ENCODE data around the gene SLC66A2. TPM values are rescaled to one million over a fixed set of nuclear protein-coding genes. Genes with fewer than 3 reads are reported as not detected.

The SLC66A2 gene
- total RNA-seq, 4 donors from 2014 or later = 56.5 to 183 (median 92.9) TPM

DNA sequence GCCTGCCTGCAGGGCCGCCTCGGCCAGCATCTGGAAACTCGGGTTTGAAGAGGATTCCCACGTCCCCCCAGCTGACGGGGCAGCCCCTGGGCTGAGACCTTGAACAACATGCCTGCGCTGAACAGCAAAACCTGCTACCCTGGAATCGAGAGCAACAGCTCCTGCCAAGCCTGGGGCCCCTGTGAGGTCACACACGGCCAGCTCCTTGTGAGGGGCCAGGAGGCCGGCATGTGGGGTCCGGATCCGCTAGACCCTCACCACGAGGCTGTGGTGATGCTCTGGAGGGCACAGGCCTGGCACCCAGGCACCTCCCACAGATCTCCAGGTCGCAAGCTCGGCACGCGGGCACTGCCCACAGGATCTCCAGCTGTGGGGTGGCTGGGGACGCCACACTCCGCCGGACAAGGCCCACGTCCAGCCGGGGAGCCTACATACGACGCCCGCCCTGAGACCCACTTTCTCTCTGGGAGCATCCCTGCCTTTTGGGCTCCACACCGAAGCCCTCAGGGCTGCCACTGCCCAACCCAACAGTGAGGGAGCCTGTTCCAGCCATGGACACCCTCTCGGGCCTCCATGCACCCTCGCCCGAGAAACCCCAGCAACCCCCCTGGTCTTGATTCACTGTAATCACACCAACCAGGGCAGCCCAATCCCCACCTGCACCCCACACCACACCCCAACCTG is 34.1 kb downstream of the SLC66A2 start:
- TF ChIP-seq POLR2A (IDR thresholded peaks at IDR 0.05) (no peak), EP300 (IDR thresholded peaks at IDR 0.05; ENCODE audit: low read depth) (no peak), POLR2AphosphoS5 (IDR thresholded peaks at IDR 0.05) (no peak), CTCF (IDR thresholded peaks at IDR 0.05) (no peak)
- intact Hi-C loops (cut with DNase I; ENCODE audit: low total_unique reads) = no loop called here
- Histone ChIP-seq H3K4me1 (no peaks in the 10 kb centered on the region), H3K9me3 (no peaks in the 10 kb centered on the region), H3K4me3 (no peak overlapping the region), H3K27me3 (no peaks in the 10 kb centered on the region), H3K36me3 (peaks cover 0 to 20% (median 5%) of the 10 kb centered on the region in 4 donors), H3K27ac (no peak overlapping the region)
- DNase-seq = peak; percentile 3
- WGBS, 2 donors (ENCODE audit: low coverage in 1 of 2) = 98% methylated on average over 7 to 28 of the region's 28 CpGs
- in situ Hi-C loops (cut with MboI; ENCODE audit: low pct_ligation_motif_present in 1 of 4, low pct_unique_long_range_greater_than_20kb in 1 of 4, low sequenced_read_pairs in 3 of 4) = no loop called here

DNA sequence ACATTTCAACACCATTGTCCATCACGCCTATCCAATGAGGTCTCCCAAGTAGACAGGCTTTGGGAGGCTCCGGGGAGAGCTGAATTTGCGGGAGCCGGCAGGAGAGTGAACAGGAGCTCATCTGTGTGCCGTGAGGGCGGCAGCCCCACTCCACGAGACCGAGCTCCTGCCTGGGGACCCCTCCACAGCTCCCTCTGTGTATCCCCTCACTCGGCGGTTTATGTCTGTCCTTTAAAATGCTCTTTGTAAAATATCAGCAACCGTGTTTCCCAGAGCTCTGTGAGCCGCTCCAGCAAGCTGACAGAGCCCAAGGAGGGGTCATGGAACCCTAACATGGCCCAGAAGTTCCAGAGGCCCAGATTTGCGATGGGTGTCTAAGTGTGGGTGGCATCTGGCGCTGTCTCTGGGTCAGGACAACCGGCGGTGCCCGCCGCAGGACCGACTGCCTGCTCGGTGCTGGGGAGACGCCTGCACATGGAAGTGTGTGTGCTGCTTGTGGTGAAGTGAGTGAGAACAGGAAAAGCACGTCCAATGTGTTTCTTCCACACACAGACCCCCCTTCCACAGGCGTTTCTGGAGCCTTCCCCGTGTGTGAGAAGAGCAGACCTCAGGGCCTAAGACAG is 34.8 kb downstream of the SLC66A2 start:
- no peak overlapping the region for H3K4me3 ChIP-seq
- H3K4me1 ChIP-seq = no peaks in the 10 kb centered on the region
- TF ChIP-seq POLR2AphosphoS5 (IDR thresholded peaks at IDR 0.05) (no peak), EP300 (IDR thresholded peaks at IDR 0.05; ENCODE audit: low read depth) (no peak), POLR2A (IDR thresholded peaks at IDR 0.05) (no peak), CTCF (IDR thresholded peaks at IDR 0.05) (no peak)
- in situ Hi-C loops (cut with MboI; ENCODE audit: low pct_ligation_motif_present in 1 of 4, low pct_unique_long_range_greater_than_20kb in 1 of 4, low sequenced_read_pairs in 3 of 4) = no loop called here
- WGBS, 2 donors (ENCODE audit: low coverage in 1 of 2) = 99 to 100% methylated on average over 1 to 24 of the region's 24 CpGs
- intact Hi-C loops (cut with DNase I; ENCODE audit: low total_unique reads) = no loop called here
- no peaks in the 10 kb centered on the region for H3K9me3 ChIP-seq
- H3K27me3 ChIP-seq = no peaks in the 10 kb centered on the region
- no peak overlapping the region for H3K27ac ChIP-seq
- H3K36me3 ChIP-seq = peaks cover 0 to 20% (median 5%) of the 10 kb centered on the region in 4 donors
- DNase-seq = no peak

- in situ Hi-C loops (cut with MboI; ENCODE audit: low pct_ligation_motif_present in 1 of 4, low pct_unique_long_range_greater_than_20kb in 1 of 4, low sequenced_read_pairs in 3 of 4) = no loop called here
- WGBS, 2 donors (ENCODE audit: low coverage in 1 of 2) = 72% methylated on average over 26 of the region's 26 CpGs; no CpG with 5 or more reads in 1 of the 2 donors
- DNase-seq = no peak
- no peaks in the 10 kb centered on the region for H3K27me3 ChIP-seq
- H3K4me3 ChIP-seq = no peak overlapping the region
- no peaks in the 10 kb centered on the region for H3K4me1 ChIP-seq
- TF ChIP-seq POLR2AphosphoS5 (IDR thresholded peaks at IDR 0.05) = no peak
- TF ChIP-seq EP300 (IDR thresholded peaks at IDR 0.05; ENCODE audit: low read depth) = no peak
- TF ChIP-seq CTCF (IDR thresholded peaks at IDR 0.05) = no peak
- no peak for TF ChIP-seq POLR2A (IDR thresholded peaks at IDR 0.05)
- intact Hi-C loops (cut with DNase I; ENCODE audit: low total_unique reads) = no loop called here
- peaks cover 0 to 20% (median 5%) of the 10 kb centered on the region in 4 donors for H3K36me3 ChIP-seq
- H3K27ac ChIP-seq = no peak overlapping the region
- H3K9me3 ChIP-seq = no peaks in the 10 kb centered on the region
These were observed 35.3 kb downstream of the SLC66A2 start for GRCh38 chr18:79916128-79916494.

GRCh38 chr18:79915161-79916127 is 36.0 kb downstream of the SLC66A2 start:
- intact Hi-C loops (cut with DNase I; ENCODE audit: low total_unique reads) (no loop called here), in situ Hi-C loops (cut with MboI; ENCODE audit: low pct_ligation_motif_present in 1 of 4, low pct_unique_long_range_greater_than_20kb in 1 of 4, low sequenced_read_pairs in 3 of 4) (no loop called here)
- 87 to 90% methylated on average over 13 to 49 of the region's 50 CpGs for WGBS, 2 donors (ENCODE audit: low coverage in 1 of 2)
- no peak overlapping the region for H3K4me3 ChIP-seq
- H3K27me3 ChIP-seq = no peaks in the 10 kb centered on the region
- H3K27ac ChIP-seq = no peak overlapping the region
- H3K9me3 ChIP-seq = no peaks in the 10 kb centered on the region
- no peak for TF ChIP-seq POLR2AphosphoS5 (IDR thresholded peaks at IDR 0.05)
- TF ChIP-seq POLR2A (IDR thresholded peaks at IDR 0.05) = no peak
- no peak for TF ChIP-seq EP300 (IDR thresholded peaks at IDR 0.05; ENCODE audit: low read depth)
- TF ChIP-seq CTCF (IDR thresholded peaks at IDR 0.05) = no peak
- H3K36me3 ChIP-seq = peaks cover 0 to 20% (median 5%) of the 10 kb centered on the region in 4 donors
- no peaks in the 10 kb centered on the region for H3K4me1 ChIP-seq
- DNase-seq = peak; percentile 7

Measured in transverse colon (tissue), 4 donors.